ENCODE measurements around the gene CCDC191. TPM values are rescaled to one million over a fixed set of nuclear protein-coding genes. Genes with fewer than 3 reads are reported as not detected.

The CCDC191 gene
- total and polyA plus RNA-seq, 12 donors, result 0.51 to 3.6 (median 1.8) TPM

- WGBS, 2 donors, result 88 to 89% methylated on average over 6 of the region's 6 CpGs
- DNase-seq (no peak), ATAC-seq (no peak)
Measured at GRCh38 chr3:114076711-114077110, 20.4 kb upstream of the CCDC191 start.

GRCh38 chr3:114071786-114072185 is 15.5 kb upstream of the CCDC191 start:
- TF ChIP-seq CTCF (IDR thresholded peaks at IDR 0.05), result no peak
- no peak for DNase-seq
- 51 to 52% methylated on average over 1 of the region's 1 CpG for WGBS, 2 donors

More at GRCh38 chr3:114076711-114077110, 20.4 kb upstream of the CCDC191 start:
- no peaks in the 10 kb centered on the region for H3K9me3 ChIP-seq
- peaks cover 0 to 5% (median 0%) of the 10 kb centered on the region in 9 donors for H3K4me1 ChIP-seq
- no peak for TF ChIP-seq CTCF (IDR thresholded peaks at IDR 0.05)
- no peak overlapping the region for H3K27ac ChIP-seq
- H3K27me3 ChIP-seq, result no peaks in the 10 kb centered on the region
- no peak overlapping the region for H3K4me3 ChIP-seq
- intact Hi-C loops (cut with DNase I), result no loop called here
- H3K36me3 ChIP-seq, result peaks cover 0 to 100% (median 61%) of the 10 kb centered on the region in 9 donors

GRCh38 chr3:114068336-114068735 is 12.0 kb upstream of the CCDC191 start:
- no peak overlapping the region for H3K4me3 ChIP-seq
- no peak for TF ChIP-seq CTCF (IDR thresholded peaks at IDR 0.05)
- H3K27ac ChIP-seq, result no peak overlapping the region
- no peaks in the 10 kb centered on the region for H3K9me3 ChIP-seq
- H3K27me3 ChIP-seq, result no peaks in the 10 kb centered on the region
- 97% methylated on average over 4 of the region's 4 CpGs for WGBS, 2 donors
- DNase-seq (no peak), ATAC-seq (no peak)
- H3K4me1 ChIP-seq, result no peaks in the 10 kb centered on the region
- intact Hi-C loops (cut with DNase I), result no loop called here
- H3K36me3 ChIP-seq, result peaks cover 0 to 96% (median 32%) of the 10 kb centered on the region in 9 donors

More at GRCh38 chr3:114071786-114072185, 15.5 kb upstream of the CCDC191 start:
- Histone ChIP-seq H3K27me3 (no peaks in the 10 kb centered on the region), H3K4me3 (no peak overlapping the region), H3K36me3 (peaks cover 0 to 100% (median 50%) of the 10 kb centered on the region in 9 donors), H3K4me1 (no peaks in the 10 kb centered on the region), H3K27ac (no peak overlapping the region), H3K9me3 (no peaks in the 10 kb centered on the region)
- ATAC-seq, result no peak
- intact Hi-C loops (cut with DNase I), result no loop called here

GRCh38 chr3:114067804-114068203 is 11.5 kb upstream of the CCDC191 start:
- no peaks in the 10 kb centered on the region for H3K27me3 ChIP-seq
- H3K9me3 ChIP-seq, result no peaks in the 10 kb centered on the region
- H3K4me3 ChIP-seq, result no peak overlapping the region
- TF ChIP-seq CTCF (IDR thresholded peaks at IDR 0.05), result no peak
- no peak overlapping the region for H3K27ac ChIP-seq
- peaks cover 0 to 91% (median 27%) of the 10 kb centered on the region in 9 donors for H3K36me3 ChIP-seq
- intact Hi-C loops (cut with DNase I), result no loop called here
- no peak for ATAC-seq
- H3K4me1 ChIP-seq, result no peaks in the 10 kb centered on the region
- DNase-seq, result no peak
- 94 to 97% methylated on average over 4 of the region's 4 CpGs for WGBS, 2 donors
